Type B pancreatic cell (in vitro differentiated cells): ENCODE results near the gene GPR107. TPM values are rescaled to one million over a fixed set of nuclear protein-coding genes. Genes with fewer than 3 reads are reported as not detected.

Source experiments
- DNase-seq: peaks from one replicate; pipeline ENCODE4 v3.0.0; 2021; ENCODE audit warnings: mixed read lengths; ENCODE audit not compliant: unreplicated experiment; ENCODE audit errors: extremely low spot score
- H3K27ac Mint-ChIP-seq: 2 replicates; pipeline ENCODE4 v1.8.0; 2021; ENCODE audit warnings: mild to moderate bottlenecking, mixed read lengths
- H3K27me3 Mint-ChIP-seq: 2 replicates; pipeline ENCODE4 v1.8.0; 2021; ENCODE audit warnings: mixed read lengths
- H3K36me3 Mint-ChIP-seq: 2 replicates; pipeline ENCODE4 v1.8.0; 2021; ENCODE audit warnings: mixed read lengths
- H3K4me1 Mint-ChIP-seq: one replicate; pipeline ENCODE4 v1.8.0; 2021; ENCODE audit warnings: mixed read lengths; ENCODE audit not compliant: unreplicated experiment
- H3K4me3 Mint-ChIP-seq: 2 replicates; pipeline ENCODE4 v1.8.0; 2021; ENCODE audit warnings: mild to moderate bottlenecking, mixed read lengths
- H3K9me3 Mint-ChIP-seq: 2 replicates; pipeline ENCODE4 v1.8.0; 2021; ENCODE audit warnings: mixed read lengths
- CTCF ChIP-seq: fragments of 200-600 bp; sonication (generic); conservative IDR thresholded peaks from 2 replicates; pipeline ENCODE4 v1.5.0; 2021; ENCODE audit warnings: antibody characterized with exemption, mild to moderate bottlenecking
- total RNA-seq: library from RNA; stranded (reverse); gene quantifications from 2 replicates; pipeline ENCODE4 v1.2.1, GENCODE V29; 2021; ENCODE audit warnings: low replicate concordance

GPR107 gene
- total RNA-seq, 1 donor from 2014 or later: 43.6 TPM

GRCh38 chr9:130185490-130186031 is 131.9 kb downstream of the GPR107 start:
- Mint-ChIP-seq H3K4me1 (peaks cover 38% of the 10 kb centered on the region), H3K9me3 (no peaks in the 10 kb centered on the region), H3K27ac (peak overlapping the region; percentile 44), H3K36me3 (no peaks in the 10 kb centered on the region), H3K27me3 (no peaks in the 10 kb centered on the region), H3K4me3 (peak overlapping the region; percentile 37)
- TF ChIP-seq CTCF: no peak
- DNase-seq: peak; percentile 67

- Mint-ChIP-seq H3K4me1 (peaks cover 38% of the 10 kb centered on the region), H3K27me3 (no peaks in the 10 kb centered on the region), H3K27ac (peak overlapping the region; percentile 44), H3K36me3 (no peaks in the 10 kb centered on the region), H3K4me3 (peak overlapping the region; percentile 37), H3K9me3 (no peaks in the 10 kb centered on the region)
- peak; percentile 67 for DNase-seq
- TF ChIP-seq CTCF: no peak
These were observed 132.3 kb downstream of the GPR107 start for GRCh38 chr9:130186051-130186450.

GRCh38 chr9:130186839-130187522 is 133.3 kb downstream of the GPR107 start:
- TF ChIP-seq CTCF: no peak
- H3K9me3 Mint-ChIP-seq: no peaks in the 10 kb centered on the region
- DNase-seq: peak; percentile 69
- no peak overlapping the region for H3K27ac Mint-ChIP-seq
- H3K36me3 Mint-ChIP-seq: no peaks in the 10 kb centered on the region
- peaks cover 38% of the 10 kb centered on the region for H3K4me1 Mint-ChIP-seq
- H3K27me3 Mint-ChIP-seq: no peaks in the 10 kb centered on the region
- no peak overlapping the region for H3K4me3 Mint-ChIP-seq

GRCh38 chr9:130187523-130187846 is 133.8 kb downstream of the GPR107 start:
- peaks cover 38% of the 10 kb centered on the region for H3K4me1 Mint-ChIP-seq

GRCh38 chr9:130188860-130189481 is 135.3 kb downstream of the GPR107 start:
- no peak overlapping the region for H3K4me3 Mint-ChIP-seq
- no peak for TF ChIP-seq CTCF
- H3K27ac Mint-ChIP-seq: no peak overlapping the region
- H3K27me3 Mint-ChIP-seq: no peaks in the 10 kb centered on the region
- no peaks in the 10 kb centered on the region for H3K36me3 Mint-ChIP-seq
- peaks cover 39% of the 10 kb centered on the region for H3K4me1 Mint-ChIP-seq
- DNase-seq: no peak
- no peaks in the 10 kb centered on the region for H3K9me3 Mint-ChIP-seq

More at GRCh38 chr9:130187523-130187846, 133.8 kb downstream of the GPR107 start:
- TF ChIP-seq CTCF: no peak
- Mint-ChIP-seq H3K27me3 (no peaks in the 10 kb centered on the region), H3K4me3 (no peak overlapping the region), H3K9me3 (no peaks in the 10 kb centered on the region), H3K27ac (peak overlapping the region; percentile 31), H3K36me3 (no peaks in the 10 kb centered on the region)
- no peak for DNase-seq

Other genes starting within 250 kb of the GPR107 start
- gene TOR1A, start 229.8 kb upstream of the GPR107 start, total RNA-seq: 28.5 and 36.2 TPM in 2 replicates
- gene C9orf78, start 218.6 kb upstream of the GPR107 start, total RNA-seq: 33.6 and 35.4 TPM in 2 replicates
- 37.8 and 39.2 TPM in 2 replicates for gene USP20, start 218.4 kb upstream of the GPR107 start, total RNA-seq
- gene FNBP1, start 10.7 kb upstream of the GPR107 start, total RNA-seq: 38.6 and 54.1 TPM in 2 replicates
- 22.2 and 32.8 TPM in 2 replicates for gene NCS1, start 118.5 kb downstream of the GPR107 start, total RNA-seq
- 0.12 and 0.86 TPM in 2 replicates for gene HMCN2, start 211.9 kb downstream of the GPR107 start, total RNA-seq